HCT116 (cell line): ENCODE data around the gene SHROOM3. TPM values are rescaled to one million over a fixed set of nuclear protein-coding genes. Genes with fewer than 3 reads are reported as not detected.
"Not testable (repeated sequence)": the region's sequence is repeated elsewhere in the genome, so short reads cannot be mapped to it uniquely, and the experiment has no call there.

Experiments used
- ATAC-seq: fragments of 200-7000 bp; cut with Tn5 transposase; 2 replicates; pipeline ENCODE4 v1.9.1; 2020; ENCODE audit warnings: mild to moderate bottlenecking, moderate library complexity
- BruUV-seq: library from RNA; stranded (reverse); fragments of 400-500 nt; replicated peaks from 2 replicates; lab custom pipeline; 2021; lab: Mats Ljungman, UMichigan
- CTCF ChIA-PET: fragments of 300-600 bp; sonication (Branson Sonifier 250); formaldehyde crosslinking; loops from one replicate; lab custom pipeline; 2021; ENCODE audit warnings: antibody characterized with exemption; lab: Charles Lee
- POLR2A ChIA-PET: fragments of 300-600, 350-600 bp; sonication (Branson Sonifier 250); formaldehyde crosslinking; loops from one replicate; lab custom pipeline; 2021; ENCODE audit warnings: antibody characterized with exemption; lab: Charles Lee
- RAD21 ChIA-PET, 2 experiments: fragments of 300-600 bp; sonication (Branson Sonifier 250); formaldehyde crosslinking; loops; one replicate each; lab custom pipeline; 2023; ENCODE audit warnings: low total read pairs in 2 of 2; ENCODE audit not compliant: uncharacterized antibody in 2 of 2, unreplicated experiment in 2 of 2, low non-redundant PET in 1 of 2; lab: Charles Lee
- DNase-seq: peaks from one replicate; pipeline ENCODE4 v3.0.0-alpha.2; 2010; ENCODE audit warnings: low read depth, low spot score
- H2AFZ ChIP-seq: fragments of 200-600 bp; shearing (Covaris generic), sonication (generic); 2 replicates; pipeline ENCODE4 v1.6.1; 2017; ENCODE audit warnings: low read depth, mixed run types, mixed read lengths, antibody characterized with exemption, low read length; ENCODE audit not compliant: poor library complexity, severe bottlenecking
- H3K27ac ChIP-seq: 2 replicates; pipeline ENCODE4 v1.5.1; 2012; ENCODE audit warnings: low read depth, low read length
- H3K27me3 ChIP-seq: fragments of 200-600 bp; sonication (generic); 2 replicates; pipeline ENCODE4 v1.6.1; 2016; ENCODE audit warnings: mixed run types, low read length, mixed read lengths; ENCODE audit not compliant: insufficient read depth
- H3K36me3 ChIP-seq, 2 experiments: fragments of 200-500 bp in 1 of 2; fragments of 200-600 bp in 1 of 2; sonication (Bioruptor generic) in 1 of 2; sonication (generic) in 1 of 2; 2 replicates each; pipeline versions ENCODE4 v1.5.1 to v1.6.1; 2014 to 2016; ENCODE audit warnings: low read length in 2 of 2, inconsistent platforms in 1 of 2, mixed read lengths in 1 of 2, mixed run types in 1 of 2; ENCODE audit not compliant: insufficient read depth in 2 of 2, control insufficient read depth in 1 of 2
- H3K4me1 ChIP-seq, 2 experiments: fragments of 200-600 bp in 1 of 2; sonication (generic) in 1 of 2; 2 replicates each; pipeline versions ENCODE4 v1.5.1 to v1.6.1; 2012 to 2017; ENCODE audit warnings: low read length in 2 of 2, inconsistent platforms in 1 of 2, mild to moderate bottlenecking in 1 of 2, mixed read lengths in 1 of 2, mixed run types in 1 of 2, moderate library complexity in 1 of 2; ENCODE audit not compliant: insufficient read depth in 2 of 2, control insufficient read depth in 1 of 2
- H3K4me2 ChIP-seq: fragments of 200-600 bp; sonication (generic); 2 replicates; pipeline ENCODE4 v1.6.1; 2017; ENCODE audit warnings: mixed run types, low read length, mixed read lengths
- H3K4me3 ChIP-seq, 2 experiments: fragments of 200-600 bp in 1 of 2; sonication (generic) in 1 of 2; replicated peaks in 1 of 2; 2 replicates each; pipeline ENCODE4 v1.5.1; 2011 to 2016; ENCODE audit warnings: low read length in 2 of 2, control low read depth in 1 of 2, low read depth in 1 of 2, mild to moderate bottlenecking in 1 of 2, mixed read lengths in 1 of 2, mixed run types in 1 of 2
- H3K79me2 ChIP-seq: fragments of 200-600 bp; sonication (generic); 2 replicates; pipeline ENCODE4 v1.6.1; 2017; ENCODE audit warnings: mild to moderate bottlenecking, mixed run types, low read length, moderate library complexity, mixed read lengths; ENCODE audit not compliant: insufficient read depth
- H3K9ac ChIP-seq: fragments of 200-600 bp; sonication (generic); 2 replicates; pipeline ENCODE4 v1.6.1; 2016; ENCODE audit warnings: low read length, mixed read lengths
- H3K9me2 ChIP-seq: fragments of 200-600 bp; sonication (generic), shearing (Covaris generic); 2 replicates; pipeline ENCODE4 v1.6.1; 2017; ENCODE audit warnings: mixed run types, mild to moderate bottlenecking, moderate library complexity; ENCODE audit not compliant: insufficient read depth
- H3K9me3 ChIP-seq, 2 experiments: fragments of 200-500 bp in 1 of 2; fragments of 200-600 bp in 1 of 2; sonication (Bioruptor generic) in 1 of 2; sonication (generic) in 1 of 2; 2 replicates each; pipeline ENCODE4 v1.6.1; 2014 to 2017; ENCODE audit warnings: low read length in 2 of 2, mixed read lengths in 2 of 2, inconsistent platforms in 1 of 2, low read depth in 1 of 2, mild to moderate bottlenecking in 1 of 2, mixed run types in 1 of 2, moderate library complexity in 1 of 2; ENCODE audit not compliant: control insufficient read depth in 1 of 2, insufficient read depth in 1 of 2
- H4K20me1 ChIP-seq: fragments of 200-600 bp; sonication (generic), shearing (Covaris generic); 2 replicates; pipeline ENCODE4 v1.6.1; 2017; ENCODE audit warnings: mixed run types, mild to moderate bottlenecking, moderate library complexity; ENCODE audit not compliant: insufficient read depth
- CTCF ChIP-seq, 3 experiments: fragments of 200-600 bp in 1 of 3; sonication (generic) in 1 of 3; IDR thresholded peaks in 2 of 3; conservative IDR thresholded peaks in 1 of 3; 2 replicates each; pipeline ENCODE4 v1.5.1; 2012 to 2017; ENCODE audit warnings: low read depth in 2 of 3, low read length in 2 of 3, antibody characterized with exemption in 1 of 3, borderline replicate concordance in 1 of 3, control low read depth in 1 of 3, mild to moderate bottlenecking in 1 of 3, mixed read lengths in 1 of 3, mixed run types in 1 of 3, moderate library complexity in 1 of 3; ENCODE audit not compliant: insufficient read depth in 1 of 3
- EGR1 ChIP-seq: IDR thresholded peaks from 2 replicates; pipeline ENCODE4 v1.6.1; 2012; ENCODE audit warnings: low read depth
- EZH2 ChIP-seq: fragments of 200-600 bp; sonication (generic); IDR thresholded peaks from 2 replicates; pipeline ENCODE4 v1.6.1; 2017; ENCODE audit warnings: antibody characterized with exemption, mixed run types
- JUND ChIP-seq: IDR thresholded peaks from 2 replicates; pipeline ENCODE4 v1.6.1; 2012
- POLR2AphosphoS5 ChIP-seq: IDR thresholded peaks from 2 replicates; pipeline ENCODE4 v1.6.1; 2011; ENCODE audit warnings: mild to moderate bottlenecking, low read depth, low read length, moderate library complexity
- SIN3A ChIP-seq: IDR thresholded peaks from 2 replicates; pipeline ENCODE4 v1.6.1; 2012; ENCODE audit warnings: low read depth
- ZBTB33 ChIP-seq: IDR thresholded peaks from 2 replicates; pipeline ENCODE4 v1.6.1; 2011; ENCODE audit warnings: mild to moderate bottlenecking, low read length, moderate library complexity; ENCODE audit not compliant: insufficient replicate concordance; ENCODE audit errors: extremely low read depth
- intact Hi-C: fragments of 100-400 bp; cut with micrococcal nuclease; formaldehyde crosslinking; loops from 2 replicates; pipeline ENCODE4 v1.10.0; 2022
- total RNA-seq: library from RNA; stranded (reverse); gene quantifications from one replicate; pipeline ENCODE4 v1.2.1, GENCODE V29; 2021; ENCODE audit not compliant: unreplicated experiment

The SHROOM3 gene
- total RNA-seq, 1 experiment from 2014 or later, result 22.5 TPM

- no peaks in the 10 kb centered on the region for H3K27me3 ChIP-seq
- H3K36me3 ChIP-seq, result no peaks in the 10 kb centered on the region
- intact Hi-C loops, result no loop called here
- BruUV-seq, result no TSS peak
- RAD21 ChIA-PET, result no interaction called here
- H3K79me2 ChIP-seq, result no peaks in the 10 kb centered on the region
- no peak within 1 kb of the TSS for H3K27ac ChIP-seq
- no peaks in the 10 kb centered on the region for H3K9me2 ChIP-seq
- no peak within 1 kb of the TSS for H3K4me2 ChIP-seq
- H3K9me3 ChIP-seq, result no peaks in the 10 kb centered on the region; a peak in 1 of 4 replicates
- H3K4me1 ChIP-seq, result no peaks in the 10 kb centered on the region
- ATAC-seq (no peak), DNase-seq (no peak)
- CTCF ChIA-PET, result interaction anchor here (1.1 to 1.5 kb wide), 2 partner anchors 78 to 84 kb away, joined by 3 read pairs; no protein-coding TSS in a partner anchor
- no peak within 1 kb of the TSS for H3K4me3 ChIP-seq
- H4K20me1 ChIP-seq, result no peaks in the 10 kb centered on the region
- POLR2A ChIA-PET, result no interaction called here
- H2AFZ ChIP-seq, result no peak within 1 kb of the TSS
- TF ChIP-seq ZBTB33 (no peak), CTCF (IDR thresholded peaks at IDR 0.05 in 2 of 3, conservative IDR thresholded peaks at IDR 0.05 in 1 of 3; ENCODE audit: borderline replicate concordance in 1 of 3, insufficient read depth in 1 of 3, low read depth in 2 of 3, low read length in 2 of 3) (no peak), JUND (no peak), SIN3A (no peak), POLR2AphosphoS5 (no peak), EZH2 (no peak), EGR1 (no peak)
- H3K9ac ChIP-seq, result no peak within 1 kb of the TSS
These were observed 14.1 kb upstream of the SHROOM3 start, which contains the start of gene CCDC158 for GRCh38 chr4:76420762-76421581. TSS of gene CCDC158 (minus strand) at chr4:76421141. CDS start at chr4:76403207, 17,934 bp downstream.

GRCh38 chr4:76423159-76423558 is 11.9 kb upstream of the SHROOM3 start:
- BruUV-seq, DNase-seq, CTCF ChIA-PET, H3K4me2 ChIP-seq, H3K36me3 ChIP-seq, H3K27ac ChIP-seq, H3K4me1 ChIP-seq, H3K9me3 ChIP-seq, POLR2A ChIA-PET, intact Hi-C loops, H3K79me2 ChIP-seq, H3K9ac ChIP-seq, H3K9me2 ChIP-seq, H4K20me1 ChIP-seq, RAD21 ChIA-PET, ATAC-seq, H3K4me3 ChIP-seq, H3K27me3 ChIP-seq, H2AFZ ChIP-seq: not testable (repeated sequence)
